ENCODE data around the gene PCP4.

PCP4 gene

DNA sequence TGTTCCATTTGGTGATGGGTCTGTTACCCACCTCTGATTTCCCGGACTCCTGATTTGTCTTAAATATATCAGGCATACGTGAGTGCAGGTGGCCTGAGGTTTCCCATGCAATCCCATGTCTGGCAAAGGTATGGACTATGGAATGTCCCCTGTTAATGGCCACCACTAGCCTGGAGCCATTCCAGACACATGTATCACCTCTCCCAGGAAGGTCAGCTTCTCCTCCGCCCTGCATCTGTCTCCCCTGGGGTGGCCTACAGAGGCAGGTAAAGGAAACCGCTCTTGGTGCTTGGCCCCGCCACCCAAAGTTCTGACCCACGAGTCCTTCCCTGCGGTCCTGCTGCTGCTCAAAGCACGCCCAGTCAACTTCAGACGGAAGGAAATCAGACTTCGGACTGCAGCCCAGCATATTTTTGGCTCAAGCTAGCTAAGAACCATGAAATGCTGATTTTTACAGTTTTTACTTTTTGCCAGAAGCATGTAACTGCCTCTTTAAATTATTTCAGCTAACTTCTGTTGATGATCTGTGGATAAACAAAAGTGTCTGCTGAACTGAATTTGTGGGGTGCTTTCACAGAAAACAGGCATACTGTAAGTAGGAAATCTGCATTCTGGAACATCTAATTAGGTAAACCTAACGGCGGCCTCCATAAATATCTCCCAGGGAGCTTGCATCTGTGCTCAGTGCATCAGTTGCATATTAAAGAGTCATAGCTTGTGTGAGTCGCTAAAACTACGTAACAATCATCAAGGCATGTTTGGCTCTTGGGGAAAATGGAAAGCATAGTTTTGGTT lies 105.9 kb downstream of the PCP4 start:
- no peak for DNase-seq (ENCODE audit: low read depth in 2 of 2)

DNA sequence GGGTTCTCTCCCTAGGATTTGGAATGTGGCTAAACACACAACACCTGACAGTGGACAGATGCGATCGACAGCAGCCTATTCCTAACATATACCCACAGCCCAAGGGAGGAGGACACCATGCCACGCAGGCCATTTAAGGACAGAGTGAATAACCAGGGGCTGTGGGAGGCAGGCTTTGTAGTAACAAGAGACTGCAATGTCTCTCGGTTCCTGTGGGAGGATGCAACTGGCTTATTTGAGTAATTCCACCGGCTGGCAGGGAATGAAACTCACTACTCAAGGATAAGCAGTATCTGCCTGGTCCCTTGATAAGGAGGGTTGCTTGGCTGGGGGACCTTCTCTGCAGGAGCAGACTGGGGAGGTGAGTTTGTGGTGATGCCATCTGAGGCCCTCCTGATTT lies 109.6 kb downstream of the PCP4 start:
- no peak for DNase-seq (ENCODE audit: low read depth in 2 of 2)
